Measurements from ENCODE around the gene CD72. TPM values are rescaled to one million over a fixed set of nuclear protein-coding genes. Genes with fewer than 3 reads are reported as not detected.
"Not testable (repeated sequence)": the region's sequence is repeated elsewhere in the genome, so short reads cannot be mapped to it uniquely, and the experiment has no call there.

Gene CD72
- total RNA-seq, 2 experiments from 2014 or later = 11.6 to 15.0 TPM

- Mint-ChIP-seq H3K36me3 (ENCODE audit: low read depth) (peaks cover 12% of the 10 kb centered on the region), H3K9me3 (ENCODE audit: insufficient read depth) (peaks cover 19% of the 10 kb centered on the region)
- ATAC-seq; H3K27me3 Mint-ChIP-seq (ENCODE audit: low read depth); POLR2A ChIA-PET; H3K4me3 Mint-ChIP-seq; H3K27ac Mint-ChIP-seq; H3K4me1 Mint-ChIP-seq (ENCODE audit: low read depth); DNase-seq: not testable (repeated sequence)
- CTCF ChIA-PET = interaction anchor here (2.0 kb wide), 1 partner anchor 15 kb away, joined by 4 read pairs; no protein-coding TSS in a partner anchor
These were observed 29.7 kb downstream of the CD72 start for GRCh38 chr9:35588506-35588905.

DNA sequence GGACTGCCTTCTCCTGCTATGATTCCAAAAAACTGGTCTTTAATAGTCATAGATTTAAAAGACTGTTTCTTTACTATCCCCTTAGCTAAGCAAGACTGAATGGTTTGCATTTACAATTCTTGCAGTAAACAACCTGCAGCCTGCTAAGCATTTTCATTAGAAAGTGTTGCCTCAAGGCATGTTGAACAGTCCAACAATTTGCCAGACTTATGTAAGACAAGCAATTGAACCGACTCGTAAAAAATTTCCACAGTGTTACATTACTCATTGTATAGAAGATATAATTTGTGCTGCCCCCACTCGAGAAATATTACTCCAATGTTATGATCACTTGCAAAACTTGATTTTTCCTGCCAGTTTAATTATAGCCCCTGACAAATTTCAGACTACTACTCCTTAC lies 33.5 kb downstream of the CD72 start:
- peaks cover 11% of the 10 kb centered on the region for H3K36me3 Mint-ChIP-seq (ENCODE audit: low read depth)
- ATAC-seq; H3K4me1 Mint-ChIP-seq (ENCODE audit: low read depth); H3K4me3 Mint-ChIP-seq; H3K27ac Mint-ChIP-seq; DNase-seq; CTCF ChIA-PET; H3K27me3 Mint-ChIP-seq (ENCODE audit: low read depth); POLR2A ChIA-PET: not testable (repeated sequence)
- H3K9me3 Mint-ChIP-seq (ENCODE audit: insufficient read depth) = peaks cover 17% of the 10 kb centered on the region

GRCh38 chr9:35583521-35583920 lies 34.7 kb downstream of the CD72 start:
- H3K4me1 Mint-ChIP-seq (ENCODE audit: low read depth); H3K4me3 Mint-ChIP-seq; DNase-seq; CTCF ChIA-PET; H3K27me3 Mint-ChIP-seq (ENCODE audit: low read depth); H3K27ac Mint-ChIP-seq; ATAC-seq; POLR2A ChIA-PET: not testable (repeated sequence)
- H3K36me3 Mint-ChIP-seq (ENCODE audit: low read depth) = peaks cover 15% of the 10 kb centered on the region
- H3K9me3 Mint-ChIP-seq (ENCODE audit: insufficient read depth) = peaks cover 23% of the 10 kb centered on the region

DNA sequence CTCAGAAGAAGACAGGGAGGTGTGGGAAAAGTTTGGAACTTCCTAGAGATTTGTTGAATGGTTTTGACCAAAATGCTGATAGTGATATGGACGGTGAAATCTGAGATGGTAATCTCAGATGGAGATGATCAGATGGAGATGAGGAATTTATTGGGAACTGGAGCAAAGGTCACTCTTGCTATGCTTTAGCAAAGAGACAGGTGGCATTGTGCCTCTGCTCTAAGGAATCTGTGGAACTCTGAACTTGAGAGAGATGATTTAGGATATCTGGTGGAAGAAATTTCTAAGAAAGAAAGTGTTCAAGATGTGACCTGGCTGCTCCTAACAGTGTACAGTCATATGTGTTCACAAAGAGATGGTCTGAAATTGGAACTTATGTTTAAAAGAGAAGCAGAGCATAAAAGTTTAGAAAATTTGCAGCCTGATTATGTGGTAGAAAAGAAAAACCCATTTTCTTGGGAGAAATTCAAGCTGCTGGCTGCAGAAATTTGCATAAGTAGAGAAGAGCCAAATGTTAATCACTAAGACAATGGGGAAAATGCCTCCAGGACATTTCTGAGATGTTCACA lies 38.5 kb downstream of the CD72 start:
- DNase-seq; H3K27ac Mint-ChIP-seq; CTCF ChIA-PET; ATAC-seq; H3K36me3 Mint-ChIP-seq (ENCODE audit: low read depth); H3K4me3 Mint-ChIP-seq; H3K4me1 Mint-ChIP-seq (ENCODE audit: low read depth); POLR2A ChIA-PET; H3K27me3 Mint-ChIP-seq (ENCODE audit: low read depth): not testable (repeated sequence)
- H3K9me3 Mint-ChIP-seq (ENCODE audit: insufficient read depth) = peaks cover 19% of the 10 kb centered on the region

DNA sequence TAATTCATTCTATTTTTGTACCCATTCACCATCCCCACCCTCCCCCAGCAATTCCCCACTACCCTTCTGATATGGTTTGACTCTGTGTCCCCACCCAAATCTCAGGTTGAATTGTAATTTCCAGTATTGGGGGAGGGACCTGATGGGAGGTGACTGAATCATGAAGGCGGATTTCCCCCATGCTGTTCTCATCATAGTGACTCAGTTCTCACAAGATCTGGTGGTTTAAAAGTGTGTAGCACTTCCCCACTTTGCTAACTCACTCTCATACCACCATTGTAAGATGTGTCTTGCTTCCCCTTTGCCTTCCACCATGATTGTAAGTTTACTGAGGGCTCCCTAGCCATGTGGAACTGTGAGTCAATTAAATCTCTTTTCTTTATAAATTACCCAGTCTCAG lies 39.1 kb downstream of the CD72 start:
- DNase-seq = no peak
- POLR2A ChIA-PET = no interaction called here

DNA sequence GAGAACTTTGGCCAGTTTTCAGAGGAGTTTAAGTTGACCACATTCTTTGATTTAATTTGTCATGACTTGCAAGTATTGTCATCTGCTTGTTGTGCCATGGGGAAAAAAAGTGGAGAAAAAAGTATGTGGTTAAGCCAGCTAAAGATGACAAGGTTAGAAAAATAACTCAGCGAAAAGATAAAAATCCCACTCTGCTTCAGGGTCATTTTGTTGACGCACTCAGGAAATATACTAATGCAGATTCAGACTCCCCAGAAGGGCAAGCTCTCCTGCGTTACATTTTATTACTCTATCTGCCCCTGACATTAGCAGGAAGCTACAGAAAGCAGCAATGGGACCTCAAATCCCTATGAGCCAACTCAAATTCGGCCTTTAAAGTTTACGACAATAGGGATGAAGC lies 40.7 kb downstream of the CD72 start:
- H3K36me3 Mint-ChIP-seq (ENCODE audit: low read depth) = peaks cover 9% of the 10 kb centered on the region
- POLR2A ChIA-PET = no interaction called here
- ATAC-seq = no peak

More for the DNA sequence above, 39.1 kb downstream of the CD72 start:
- Mint-ChIP-seq H3K27me3 (ENCODE audit: low read depth) (no peaks in the 10 kb centered on the region), H3K36me3 (ENCODE audit: low read depth) (peaks cover 9% of the 10 kb centered on the region), H3K4me1 (ENCODE audit: low read depth) (no peaks in the 10 kb centered on the region), H3K27ac (no peak overlapping the region), H3K9me3 (ENCODE audit: insufficient read depth) (peaks cover 19% of the 10 kb centered on the region), H3K4me3 (no peak overlapping the region)
- CTCF ChIA-PET = no interaction called here
- no peak for ATAC-seq

DNA sequence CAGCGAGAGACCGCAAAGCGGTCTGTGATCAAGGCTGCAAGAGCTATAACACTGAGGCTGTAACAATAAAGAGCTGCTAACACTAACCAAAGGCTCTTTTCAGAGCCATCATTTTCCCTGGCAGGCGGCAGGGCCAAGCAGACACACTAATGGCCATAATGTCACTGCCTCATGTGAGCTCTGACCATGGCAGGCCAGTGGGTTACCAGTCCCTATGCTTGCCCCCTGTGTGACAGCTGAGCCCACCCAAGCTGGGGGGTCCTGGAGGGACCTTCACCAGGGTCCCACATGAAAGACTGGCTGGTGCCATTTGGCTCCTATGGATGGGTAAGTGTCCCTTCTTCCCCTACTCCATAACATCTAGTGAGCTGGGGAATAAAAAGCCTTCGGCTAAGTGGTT lies 42.7 kb downstream of the CD72 start:
- ATAC-seq = no peak
- Mint-ChIP-seq H3K9me3 (ENCODE audit: insufficient read depth) (peaks cover 9% of the 10 kb centered on the region), H3K27me3 (ENCODE audit: low read depth) (no peaks in the 10 kb centered on the region), H3K4me1 (ENCODE audit: low read depth) (peaks cover 16% of the 10 kb centered on the region), H3K36me3 (ENCODE audit: low read depth) (peaks cover 7% of the 10 kb centered on the region), H3K4me3 (no peak overlapping the region), H3K27ac (no peak overlapping the region)
- POLR2A ChIA-PET = no interaction called here
- DNase-seq = no peak
- CTCF ChIA-PET = no interaction called here

More for the DNA sequence above, 40.7 kb downstream of the CD72 start:
- H3K4me3 Mint-ChIP-seq = no peak overlapping the region
- no peaks in the 10 kb centered on the region for H3K4me1 Mint-ChIP-seq (ENCODE audit: low read depth)
- CTCF ChIA-PET = no interaction called here
- peaks cover 19% of the 10 kb centered on the region for H3K9me3 Mint-ChIP-seq (ENCODE audit: insufficient read depth)
- H3K27me3 Mint-ChIP-seq (ENCODE audit: low read depth) = no peaks in the 10 kb centered on the region
- H3K27ac Mint-ChIP-seq = no peak overlapping the region
- no peak for DNase-seq

DNA sequence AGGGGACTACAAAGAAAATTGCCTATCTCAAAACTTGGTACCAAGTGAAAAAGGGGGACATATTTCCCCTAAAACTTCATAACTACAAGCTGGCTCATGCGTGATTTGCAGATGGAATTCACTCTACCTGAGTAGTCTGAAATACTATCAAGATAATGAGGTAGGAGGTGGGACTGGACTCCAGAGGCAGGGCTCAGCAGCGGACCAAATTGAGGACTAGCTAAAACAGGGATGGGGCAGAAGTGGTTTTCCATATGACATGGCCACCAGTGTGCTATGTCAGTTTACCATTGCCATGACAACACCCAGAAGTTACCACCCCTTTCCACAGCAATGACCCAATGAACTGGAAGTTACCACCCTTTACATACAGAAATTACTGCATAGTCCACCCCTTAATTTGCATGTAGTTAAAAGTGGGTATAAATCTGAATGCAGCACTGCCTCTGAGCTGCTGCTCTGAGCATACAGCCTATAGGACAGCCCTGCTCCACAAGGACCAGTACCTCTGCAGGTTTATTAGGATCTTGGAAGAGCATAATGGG lies 43.6 kb downstream of the CD72 start:
- ChIA-PET CTCF (no interaction called here), POLR2A (no interaction called here)
- Mint-ChIP-seq H3K9me3 (ENCODE audit: insufficient read depth) (peaks cover 5% of the 10 kb centered on the region), H3K4me1 (ENCODE audit: low read depth) (peaks cover 24% of the 10 kb centered on the region), H3K4me3 (no peak overlapping the region), H3K27me3 (ENCODE audit: low read depth) (no peaks in the 10 kb centered on the region), H3K36me3 (ENCODE audit: low read depth) (peaks cover 3% of the 10 kb centered on the region), H3K27ac (no peak overlapping the region)
- ATAC-seq = no peak
- DNase-seq = no peak

DNA sequence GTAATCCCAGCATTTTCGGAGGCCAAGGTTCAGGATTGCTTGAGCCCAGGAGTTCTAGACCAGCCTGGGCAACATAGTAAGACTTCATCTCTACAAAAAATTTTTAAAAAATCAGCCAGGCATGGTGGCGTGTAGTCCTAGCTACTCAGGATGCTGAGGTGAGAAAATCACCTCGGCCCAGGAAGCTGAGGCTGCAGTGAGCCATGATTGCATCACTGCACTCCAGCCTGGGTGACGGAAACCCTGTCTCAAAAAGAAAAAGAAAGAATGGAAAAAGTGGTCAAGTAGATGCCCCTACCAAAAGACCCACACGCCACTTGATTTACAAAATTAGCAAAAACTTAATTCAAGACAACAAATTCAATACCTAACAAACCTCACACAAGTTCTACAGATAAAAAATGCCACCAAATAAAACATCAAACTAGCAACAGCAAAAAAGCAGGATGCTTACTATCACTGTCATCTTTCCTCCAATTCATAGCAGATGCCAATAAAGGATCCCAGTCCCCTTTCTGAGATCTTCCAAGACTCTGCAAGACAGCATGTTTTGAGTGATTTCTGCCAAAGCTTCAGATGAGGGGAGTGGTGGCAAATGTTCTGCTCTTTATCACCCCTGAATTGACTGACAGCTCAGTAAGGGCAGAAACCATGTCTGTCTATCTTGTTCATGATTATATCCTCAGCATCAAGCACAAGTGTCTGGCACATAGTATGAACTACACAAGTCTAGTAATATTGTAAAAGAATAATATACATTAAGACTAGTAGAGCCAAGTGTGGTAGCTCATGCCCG lies 47.3 kb downstream of the CD72 start:
- DNase-seq = peak; percentile 69
- H3K9me3 Mint-ChIP-seq (ENCODE audit: insufficient read depth) = no peaks in the 10 kb centered on the region

GRCh38 chr9:35569206-35569605 lies 49.0 kb downstream of the CD72 start:
- POLR2A ChIA-PET = interaction anchor here (1.2 kb wide), 1 partner anchor 10 kb away, joined by 3 read pairs; no protein-coding TSS in a partner anchor
- Mint-ChIP-seq H3K4me1 (ENCODE audit: low read depth) (peaks cover 40% of the 10 kb centered on the region), H3K27me3 (ENCODE audit: low read depth) (no peaks in the 10 kb centered on the region), H3K36me3 (ENCODE audit: low read depth) (no peaks in the 10 kb centered on the region), H3K27ac (peak overlapping the region; percentile 41), H3K4me3 (no peak overlapping the region), H3K9me3 (ENCODE audit: insufficient read depth) (no peaks in the 10 kb centered on the region)
- DNase-seq (no peak), ATAC-seq (no peak)
- CTCF ChIA-PET = interaction anchor here (1.0 to 3.2 kb wide), 4 partner anchors 9 to 193 kb away, joined by 3 to 11 read pairs (median 4); no protein-coding TSS in a partner anchor

More for the DNA sequence above, 47.3 kb downstream of the CD72 start:
- Mint-ChIP-seq H3K27me3 (ENCODE audit: low read depth) (no peaks in the 10 kb centered on the region), H3K4me3 (peak overlapping the region; percentile 39), H3K27ac (peak overlapping the region; percentile 95), H3K4me1 (ENCODE audit: low read depth) (peaks cover 40% of the 10 kb centered on the region), H3K36me3 (ENCODE audit: low read depth) (no peaks in the 10 kb centered on the region)
- ATAC-seq = peak; percentile 87
- CTCF ChIA-PET = interaction anchor here (0.9 to 3.2 kb wide), 6 partner anchors 16 to 868 kb away, joined by 3 to 11 read pairs (median 3); no protein-coding TSS in a partner anchor
- POLR2A ChIA-PET = no interaction called here

DNA sequence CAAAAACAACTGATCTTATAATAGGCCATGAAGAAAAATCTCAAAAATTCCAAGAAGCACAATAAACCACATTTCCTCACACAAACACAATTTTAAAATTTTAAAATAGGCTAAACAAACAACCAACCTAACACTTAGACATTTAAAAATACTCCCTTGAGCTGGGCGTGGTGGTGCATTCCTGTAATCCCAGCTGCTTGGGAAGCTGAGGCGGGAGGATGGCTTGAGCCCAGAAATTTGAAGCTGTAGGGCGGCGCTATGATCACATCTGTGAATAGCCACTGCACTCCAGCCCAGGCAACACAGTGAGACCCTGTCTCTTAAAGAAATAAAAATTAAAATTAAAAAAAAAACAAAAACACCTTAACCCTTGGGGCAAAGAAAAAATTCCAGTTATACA lies 50.0 kb downstream of the CD72 start:
- ATAC-seq (no peak), DNase-seq (no peak)
- H3K9me3 Mint-ChIP-seq (ENCODE audit: insufficient read depth) = no peaks in the 10 kb centered on the region
- no peak overlapping the region for H3K27ac Mint-ChIP-seq
- POLR2A ChIA-PET = no interaction called here
- no peak overlapping the region for H3K4me3 Mint-ChIP-seq
- CTCF ChIA-PET = interaction anchor here (3.2 kb wide), 1 partner anchor 13 kb away, joined by 11 read pairs; no protein-coding TSS in a partner anchor
- peaks cover 43% of the 10 kb centered on the region for H3K4me1 Mint-ChIP-seq (ENCODE audit: low read depth)
- no peaks in the 10 kb centered on the region for H3K27me3 Mint-ChIP-seq (ENCODE audit: low read depth)
- H3K36me3 Mint-ChIP-seq (ENCODE audit: low read depth) = no peaks in the 10 kb centered on the region

DNA sequence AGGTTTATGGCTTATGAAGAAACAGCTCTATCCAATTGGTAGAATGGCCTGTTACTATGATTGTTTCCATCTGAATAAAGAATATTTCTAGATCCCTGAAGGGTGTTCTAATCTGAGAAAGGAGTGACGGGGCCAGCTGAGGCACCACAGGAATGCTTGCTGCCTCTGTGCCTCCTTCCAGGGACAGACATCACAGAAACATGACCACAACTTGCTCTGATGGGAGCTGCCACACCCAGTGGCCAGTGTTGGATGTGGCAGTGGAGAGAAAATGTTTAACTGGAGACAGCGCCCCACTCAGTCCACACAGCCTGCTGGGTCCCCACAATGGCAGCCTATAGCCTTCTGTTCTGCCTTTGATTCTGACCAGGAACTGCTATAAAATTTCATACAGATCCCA lies 51.8 kb downstream of the CD72 start:
- H3K36me3 Mint-ChIP-seq (ENCODE audit: low read depth) = no peaks in the 10 kb centered on the region
- H3K4me1 Mint-ChIP-seq (ENCODE audit: low read depth) = peaks cover 35% of the 10 kb centered on the region
- ChIA-PET CTCF (interaction anchor here (1.7 to 2.7 kb wide), 2 partner anchors 13 to 183 kb away, joined by 3 to 12 read pairs; partner anchors contain the start of gene RGP1), POLR2A (interaction anchor here (0.8 kb wide), 1 partner anchor 79 kb away, joined by 4 read pairs; no protein-coding TSS in a partner anchor)
- DNase-seq (no peak), ATAC-seq (no peak)
- H3K27ac Mint-ChIP-seq = no peak overlapping the region
- H3K27me3 Mint-ChIP-seq (ENCODE audit: low read depth) = no peaks in the 10 kb centered on the region
- H3K9me3 Mint-ChIP-seq (ENCODE audit: insufficient read depth) = no peaks in the 10 kb centered on the region
- H3K4me3 Mint-ChIP-seq = no peak overlapping the region
